ENCODE data around the gene ZNF367. TPM values are rescaled to one million over a fixed set of nuclear protein-coding genes. Genes with fewer than 3 reads are reported as not detected.

Gene ZNF367
- polyA plus RNA-seq, 1 donor (not counting 4 experiments of a cell fraction or from before 2014, with no cell fraction given): 2.2 TPM

DNA sequence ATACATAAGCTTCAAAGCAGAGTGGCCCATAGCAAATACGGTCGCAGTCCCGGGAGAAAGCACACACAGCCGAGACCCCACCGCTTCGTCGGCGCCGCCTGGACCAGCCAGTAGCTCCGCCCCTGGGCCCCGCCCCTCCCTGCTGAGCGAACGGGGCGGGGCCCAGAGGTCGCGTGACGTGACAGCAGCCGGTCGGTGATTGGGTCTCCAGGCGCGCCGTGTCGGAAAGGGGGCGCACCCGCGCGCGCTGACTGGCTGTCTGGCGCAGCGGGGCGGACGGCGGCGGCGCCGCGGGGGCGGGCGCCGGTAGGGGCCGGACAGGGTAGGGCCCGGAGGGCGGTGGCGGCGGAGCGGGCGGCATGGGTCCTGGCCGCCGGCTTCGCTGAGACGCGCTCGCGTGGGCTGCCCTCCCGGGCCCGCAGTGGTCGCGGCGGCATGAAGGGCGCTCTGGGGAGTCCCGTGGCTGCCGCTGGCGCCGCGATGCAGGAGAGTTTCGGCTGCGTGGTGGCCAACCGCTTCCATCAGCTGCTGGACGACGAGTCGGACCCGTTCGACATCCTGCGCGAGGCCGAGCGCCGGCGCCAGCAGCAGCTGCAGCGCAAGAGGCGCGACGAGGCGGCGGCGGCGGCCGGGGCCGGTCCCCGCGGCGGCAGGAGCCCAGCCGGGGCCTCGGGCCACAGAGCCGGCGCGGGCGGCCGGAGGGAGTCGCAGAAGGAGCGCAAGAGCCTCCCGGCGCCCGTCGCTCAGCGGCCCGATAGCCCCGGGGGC is 31.9 kb upstream of the ZNF367 start, which contains the start of gene HABP4:
Gene HABP4, plus strand, starts transcription at position 325 of the 768 bp plus-strand sequence. Its CDS starts 111 bp downstream, at position 436.
- Histone ChIP-seq H3K4me2 (ENCODE audit: control insufficient read depth, extremely low read depth, insufficient read depth, low read depth, low read length) (peak within 1 kb of the TSS; percentile 94), H3K79me2 (ENCODE audit: control insufficient read depth, insufficient read depth, low read length) (peaks cover 15% of the 10 kb centered on the region), H3K27me3 (ENCODE audit: control insufficient read depth, extremely low read depth, insufficient read depth, low read length) (no peaks in the 10 kb centered on the region), H3K36me3 (ENCODE audit: control insufficient read depth in 2 of 2, extremely low read depth in 1 of 2, insufficient read depth in 2 of 2, low read length in 2 of 2) (no peaks in the 10 kb centered on the region), H3K4me1 (ENCODE audit: control insufficient read depth, extremely low read depth, insufficient read depth, low read length) (peaks cover 10% of the 10 kb centered on the region), H2AFZ (ENCODE audit: control insufficient read depth, low read length) (peak within 1 kb of the TSS; percentile 91), H3K9ac (ENCODE audit: control insufficient read depth, extremely low read depth, insufficient read depth, low read length) (peak within 1 kb of the TSS; percentile 69), H3K4me3 (ENCODE audit: control insufficient read depth in 2 of 3, extremely low read depth in 1 of 3, insufficient read depth in 2 of 3, low read depth in 1 of 3, low read length in 3 of 3) (peak within 1 kb of the TSS; percentile 59 to 84 (median 82)), H3K27ac (ENCODE audit: control insufficient read depth, insufficient read depth, low read length) (peak within 1 kb of the TSS; percentile 40), H3K9me3 (ENCODE audit: control insufficient read depth, low read depth, low read length) (no peaks in the 10 kb centered on the region), H4K20me1 (ENCODE audit: control insufficient read depth, extremely low read depth, insufficient read depth, low read length) (no peaks in the 10 kb centered on the region), H3K9me1 (ENCODE audit: control insufficient read depth, extremely low read depth, insufficient read depth, low read length) (no peaks in the 10 kb centered on the region)
- dilution Hi-C loops (cut with MboI; ENCODE audit: extremely low pct_ligation_motif_present, low sequenced_read_pairs): no loop called here
- TF ChIP-seq, protein P1, sequence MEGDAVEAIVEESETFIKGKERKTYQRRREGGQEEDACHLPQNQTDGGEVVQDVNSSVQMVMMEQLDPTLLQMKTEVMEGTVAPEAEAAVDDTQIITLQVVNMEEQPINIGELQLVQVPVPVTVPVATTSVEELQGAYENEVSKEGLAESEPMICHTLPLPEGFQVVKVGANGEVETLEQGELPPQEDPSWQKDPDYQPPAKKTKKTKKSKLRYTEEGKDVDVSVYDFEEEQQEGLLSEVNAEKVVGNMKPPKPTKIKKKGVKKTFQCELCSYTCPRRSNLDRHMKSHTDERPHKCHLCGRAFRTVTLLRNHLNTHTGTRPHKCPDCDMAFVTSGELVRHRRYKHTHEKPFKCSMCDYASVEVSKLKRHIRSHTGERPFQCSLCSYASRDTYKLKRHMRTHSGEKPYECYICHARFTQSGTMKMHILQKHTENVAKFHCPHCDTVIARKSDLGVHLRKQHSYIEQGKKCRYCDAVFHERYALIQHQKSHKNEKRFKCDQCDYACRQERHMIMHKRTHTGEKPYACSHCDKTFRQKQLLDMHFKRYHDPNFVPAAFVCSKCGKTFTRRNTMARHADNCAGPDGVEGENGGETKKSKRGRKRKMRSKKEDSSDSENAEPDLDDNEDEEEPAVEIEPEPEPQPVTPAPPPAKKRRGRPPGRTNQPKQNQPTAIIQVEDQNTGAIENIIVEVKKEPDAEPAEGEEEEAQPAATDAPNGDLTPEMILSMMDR (optimal IDR thresholded peaks at IDR 0.05 in 1 of 3, IDR thresholded peaks at IDR 0.05 in 1 of 3, conservative IDR thresholded peaks at IDR 0.05 in 1 of 3; ENCODE audit: extremely low read depth in 1 of 3, insufficient read depth in 2 of 3, low read length in 3 of 3): no peak
- no peak for TF ChIP-seq EZH2 (IDR thresholded peaks at IDR 0.05; ENCODE audit: low read length)
- peak; percentile 35 for DNase-seq (ENCODE audit: low read depth, low spot score)
- no peak for FAIRE-seq

DNA sequence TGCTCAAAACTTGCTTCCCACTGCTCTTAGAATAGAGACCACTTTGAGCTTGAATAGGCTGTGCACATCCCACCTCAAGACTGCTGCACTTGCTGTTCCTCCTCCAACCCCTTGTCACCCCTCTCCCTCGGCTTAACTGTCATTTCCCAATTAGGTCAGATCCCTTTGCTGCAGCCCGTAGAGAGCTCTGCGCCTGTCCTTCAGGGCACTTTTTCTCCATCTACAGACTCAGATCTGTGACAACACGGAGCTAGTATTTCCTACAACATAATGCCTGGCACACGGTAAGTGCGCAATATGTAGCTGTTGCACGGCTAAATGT is 31.3 kb upstream of the ZNF367 start:
- Histone ChIP-seq H3K4me1 (ENCODE audit: control insufficient read depth, extremely low read depth, insufficient read depth, low read length) (peaks cover 10% of the 10 kb centered on the region), H3K9me3 (ENCODE audit: control insufficient read depth, low read depth, low read length) (no peaks in the 10 kb centered on the region), H3K4me2 (ENCODE audit: control insufficient read depth, extremely low read depth, insufficient read depth, low read depth, low read length) (peak overlapping the region; percentile 85), H3K9me1 (ENCODE audit: control insufficient read depth, extremely low read depth, insufficient read depth, low read length) (no peaks in the 10 kb centered on the region), H3K36me3 (ENCODE audit: control insufficient read depth in 2 of 2, extremely low read depth in 1 of 2, insufficient read depth in 2 of 2, low read length in 2 of 2) (no peaks in the 10 kb centered on the region), H3K4me3 (ENCODE audit: control insufficient read depth in 2 of 3, extremely low read depth in 1 of 3, insufficient read depth in 2 of 3, low read depth in 1 of 3, low read length in 3 of 3) (peak overlapping the region; percentile 26 to 65 (median 64)), H3K27ac (ENCODE audit: control insufficient read depth, insufficient read depth, low read length) (no peak overlapping the region), H4K20me1 (ENCODE audit: control insufficient read depth, extremely low read depth, insufficient read depth, low read length) (no peaks in the 10 kb centered on the region), H2AFZ (ENCODE audit: control insufficient read depth, low read length) (peak overlapping the region; percentile 90), H3K79me2 (ENCODE audit: control insufficient read depth, insufficient read depth, low read length) (peaks cover 11% of the 10 kb centered on the region), H3K27me3 (ENCODE audit: control insufficient read depth, extremely low read depth, insufficient read depth, low read length) (no peaks in the 10 kb centered on the region), H3K9ac (ENCODE audit: control insufficient read depth, extremely low read depth, insufficient read depth, low read length) (peak overlapping the region; percentile 22)
- FAIRE-seq (no peak), DNase-seq (ENCODE audit: low read depth, low spot score) (no peak)
- dilution Hi-C loops (cut with MboI; ENCODE audit: extremely low pct_ligation_motif_present, low sequenced_read_pairs): no loop called here
- no peak for TF ChIP-seq EZH2 (IDR thresholded peaks at IDR 0.05; ENCODE audit: low read length)
- TF ChIP-seq, protein P1 (optimal IDR thresholded peaks at IDR 0.05 in 1 of 3, IDR thresholded peaks at IDR 0.05 in 1 of 3, conservative IDR thresholded peaks at IDR 0.05 in 1 of 3; ENCODE audit: extremely low read depth in 1 of 3, insufficient read depth in 2 of 3, low read length in 3 of 3): no peak

Data from keratinocyte (primary cell).